DMS53 treated with DMSO at 0.1 percent for 48 hours (cell line): ENCODE results near the gene SIRT7.
"Not testable (repeated sequence)": the region's sequence is repeated elsewhere in the genome, so short reads cannot be mapped to it uniquely, and the experiment has no call there.

Experiments
- DNase-seq: peaks from one replicate; lab custom pipeline; 2025; ENCODE audit not compliant: unreplicated experiment; lab: John Stamatoyannopoulos, UW

Gene SIRT7

DNA sequence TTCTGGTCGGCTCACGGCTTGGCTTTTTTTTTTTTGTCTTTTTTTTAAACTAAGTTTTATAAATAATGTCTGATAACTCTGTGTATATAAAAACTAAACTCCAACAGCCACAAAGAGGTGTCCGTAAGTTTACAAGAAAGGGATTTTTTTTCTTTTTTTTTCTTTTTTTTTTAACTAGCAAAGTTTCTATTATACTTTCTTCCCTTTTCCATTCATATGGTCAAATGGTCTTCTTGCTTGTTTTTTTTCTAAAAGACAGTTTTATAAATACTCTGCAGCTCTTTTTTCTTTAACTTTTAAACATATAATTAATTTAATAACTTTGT lies 3.5 kb upstream of the SIRT7 start:
- no peak for DNase-seq

DNA sequence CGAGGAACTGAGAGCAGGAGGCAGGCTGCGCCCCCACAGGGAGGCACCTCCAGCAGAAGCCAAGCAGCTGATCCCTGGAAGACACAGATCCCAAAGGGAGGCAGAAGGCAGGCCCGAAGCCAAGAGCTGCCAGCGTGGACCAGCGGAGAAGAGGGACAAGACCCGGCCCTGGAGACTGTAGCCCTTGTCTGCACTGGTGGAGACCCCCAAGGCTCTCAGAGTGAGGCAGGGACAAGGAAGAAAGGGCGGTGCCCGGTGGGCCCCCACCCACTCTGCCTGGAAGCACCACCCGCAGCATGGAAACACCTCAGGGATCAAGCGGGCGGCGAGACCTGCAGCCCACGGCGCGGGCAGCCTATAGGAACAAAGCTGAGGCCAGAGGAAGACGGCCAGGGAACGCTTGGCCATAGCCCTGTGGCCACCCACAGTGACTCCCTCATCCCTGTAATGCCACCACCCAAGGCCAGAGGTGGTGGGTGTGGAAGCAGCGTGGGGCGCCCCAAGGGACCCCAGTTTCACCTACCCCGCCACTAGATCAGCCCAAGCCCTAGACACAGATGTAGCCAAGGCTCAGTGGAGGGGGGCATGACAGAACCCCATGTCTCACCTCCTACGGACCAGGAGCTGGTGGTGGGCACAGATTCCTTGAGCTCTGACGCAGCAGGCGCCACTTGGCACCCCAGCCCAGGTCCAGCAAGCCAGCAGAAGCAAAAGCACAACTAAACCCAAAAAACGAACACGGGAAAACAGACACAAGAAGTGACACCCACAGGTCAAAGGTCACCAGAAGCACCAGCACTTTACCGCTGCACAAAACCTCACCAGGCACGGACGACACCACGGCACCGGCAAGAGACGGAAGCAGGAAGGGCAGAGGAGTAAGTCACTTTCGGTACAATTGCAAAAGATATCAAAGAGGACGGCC lies 2.9 kb upstream of the SIRT7 start:
- no peak for DNase-seq

DNA sequence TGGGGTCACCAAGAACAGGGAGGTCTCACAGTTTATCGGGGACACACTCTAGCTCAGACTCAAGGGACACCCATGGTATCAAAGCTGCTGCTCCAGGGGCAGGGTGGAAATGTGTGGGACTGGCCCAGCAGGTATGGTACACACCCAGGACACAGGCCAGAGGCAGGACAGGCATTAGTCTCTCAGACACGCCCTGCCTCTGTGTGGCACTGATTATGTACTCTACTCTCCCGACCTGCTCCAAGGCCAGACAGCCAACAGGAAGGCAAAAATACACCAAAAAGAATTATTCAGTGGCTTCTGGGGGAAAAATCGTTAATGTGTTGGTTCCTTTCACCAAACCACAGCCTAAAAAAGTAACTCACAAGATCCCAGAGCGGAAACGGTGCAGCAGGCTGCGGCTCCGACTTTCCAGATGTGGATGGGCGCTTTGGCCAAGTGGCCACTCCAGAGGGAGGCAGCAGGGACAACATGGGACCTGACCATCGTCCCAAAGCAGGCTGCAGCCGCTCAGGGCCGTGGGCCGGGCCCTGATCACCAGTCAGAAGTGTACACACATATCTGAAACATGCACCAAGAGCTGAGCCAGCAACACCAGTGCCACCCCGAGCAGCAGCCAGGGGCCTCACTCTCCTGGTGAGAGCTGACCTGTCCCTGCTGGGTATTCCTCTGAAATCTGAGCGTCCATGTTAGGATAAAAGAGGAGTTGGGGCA lies 1.0 kb upstream of the SIRT7 start:
- no peak for DNase-seq

DNA sequence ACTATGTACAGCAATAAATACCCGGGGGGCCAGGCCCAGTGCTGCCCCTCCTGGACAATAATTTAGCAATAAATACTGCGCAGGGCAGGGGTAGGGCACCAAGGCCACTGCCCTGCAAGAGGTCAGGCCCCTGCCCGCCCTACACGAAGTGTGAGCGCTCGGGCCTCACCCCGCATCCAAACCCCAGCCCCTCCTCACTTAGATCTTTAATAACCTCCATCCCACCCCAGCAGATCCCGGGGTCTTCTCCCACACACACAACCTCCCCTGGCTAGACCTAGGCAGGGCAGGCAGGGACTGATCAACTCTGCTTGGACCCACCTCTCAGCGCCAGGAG lies 325 bp upstream of the SIRT7 start:
- not testable (repeated sequence) for DNase-seq

DNA sequence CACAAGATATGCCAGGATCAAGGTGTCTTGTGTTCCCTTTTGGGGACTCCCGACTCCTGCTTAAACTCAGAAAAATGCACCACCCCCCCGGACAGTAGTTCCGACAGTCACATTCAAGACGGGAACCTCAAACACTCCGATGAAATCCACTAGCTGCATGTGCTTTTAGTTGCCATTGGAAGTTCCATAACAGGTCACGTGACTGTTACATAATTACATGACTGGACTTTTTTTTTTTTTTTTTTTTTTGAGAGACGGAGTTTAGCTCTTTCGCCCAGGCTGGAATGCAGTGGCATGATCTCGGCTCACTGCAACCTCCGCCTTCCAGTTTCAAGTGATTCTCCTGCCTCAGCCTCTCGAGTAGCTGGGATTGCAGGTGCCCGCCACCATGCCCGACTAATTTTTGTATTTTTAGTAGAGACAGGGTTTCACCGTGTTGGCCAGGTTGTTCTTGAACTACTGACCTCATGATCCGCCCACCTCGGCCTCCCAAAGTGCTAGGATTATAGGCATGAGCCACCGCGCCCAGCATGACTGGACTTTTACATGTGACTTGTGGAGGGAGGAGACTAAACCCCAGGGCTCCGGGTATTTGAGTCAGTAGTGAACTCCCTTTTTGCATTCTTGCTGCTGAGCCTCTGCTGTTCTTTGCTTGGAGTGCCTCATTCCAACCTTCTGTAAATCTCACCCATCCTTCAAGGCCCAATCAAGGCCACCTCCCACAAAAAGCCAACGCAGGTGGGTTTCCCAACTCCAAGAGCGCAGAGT lies 1.6 kb downstream of the SIRT7 start:
- no peak for DNase-seq

- DNase-seq: no peak
Measured at GRCh38 chr17:81915331-81915730, 2.6 kb downstream of the SIRT7 start.

- DNase-seq: no peak
Measured at GRCh38 chr17:81914103-81914850, 3.7 kb downstream of the SIRT7 start.

DNA sequence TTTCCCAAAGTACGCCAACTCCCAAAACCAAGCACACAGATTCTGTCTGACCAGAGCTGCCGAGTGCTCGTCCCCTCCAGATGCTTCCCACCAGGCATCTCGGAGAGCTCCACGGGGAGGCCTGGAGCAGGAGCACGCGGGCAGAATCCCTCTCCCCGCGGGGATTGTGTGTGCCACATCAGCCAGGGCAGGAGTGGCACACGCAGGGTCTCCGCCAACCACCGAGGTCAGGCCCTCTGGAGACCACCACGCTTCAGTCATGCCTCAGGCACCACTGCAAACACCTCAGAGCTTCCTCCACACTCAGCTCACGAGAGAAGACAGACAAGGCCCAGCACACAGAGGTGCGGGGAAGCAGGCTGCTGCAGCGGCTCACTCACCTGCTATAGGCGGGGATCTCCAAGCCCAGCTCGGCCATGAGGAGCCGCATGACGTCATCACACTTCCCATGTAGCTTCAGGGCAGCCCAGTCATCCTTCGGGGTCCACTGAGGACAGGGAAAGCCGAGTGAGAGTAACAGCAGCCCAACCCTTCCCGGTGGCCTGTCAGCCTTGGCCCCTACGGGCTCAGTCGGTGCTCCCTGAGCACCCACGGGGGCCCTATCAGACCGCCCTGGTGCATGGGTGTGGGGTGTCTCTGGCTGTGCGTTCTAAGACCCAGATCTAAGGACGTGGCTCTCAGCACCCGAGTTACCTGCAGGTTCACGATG lies 4.4 kb downstream of the SIRT7 start:
- no peak for DNase-seq

GRCh38 chr17:81912441-81913309 lies 5.3 kb downstream of the SIRT7 start:
- DNase-seq: no peak

DNA sequence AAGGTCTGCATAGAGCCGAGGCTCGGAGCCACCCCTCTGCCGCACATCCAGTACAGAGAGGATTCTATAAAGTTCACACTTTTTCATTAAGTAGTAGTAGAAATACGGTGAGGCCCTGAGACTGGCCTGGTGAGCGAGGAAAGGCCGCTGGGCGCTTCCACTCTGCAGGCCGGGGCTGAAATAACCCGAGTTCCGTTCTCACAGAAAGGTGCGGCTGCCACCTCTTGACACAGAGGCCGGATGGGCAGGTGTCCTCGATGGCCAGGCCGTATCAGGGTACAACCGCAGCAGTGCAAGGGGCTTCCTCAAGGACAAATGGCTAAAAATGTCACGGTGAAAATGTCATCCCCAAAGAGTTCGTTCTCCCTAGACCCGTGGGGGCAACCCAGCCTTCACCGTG lies 6.0 kb downstream of the SIRT7 start:
- DNase-seq: no peak

- peak; percentile 85 for DNase-seq
Measured at GRCh38 chr17:81911277-81911961, 6.6 kb downstream of the SIRT7 start, which contains the start of gene PCYT2. PCYT2 (minus strand) TSS chr17:81911399; CDS start chr17:81911355, 44 bp downstream.

GRCh38 chr17:81910840-81911276 lies 7.1 kb downstream of the SIRT7 start:
- no peak for DNase-seq

DNA sequence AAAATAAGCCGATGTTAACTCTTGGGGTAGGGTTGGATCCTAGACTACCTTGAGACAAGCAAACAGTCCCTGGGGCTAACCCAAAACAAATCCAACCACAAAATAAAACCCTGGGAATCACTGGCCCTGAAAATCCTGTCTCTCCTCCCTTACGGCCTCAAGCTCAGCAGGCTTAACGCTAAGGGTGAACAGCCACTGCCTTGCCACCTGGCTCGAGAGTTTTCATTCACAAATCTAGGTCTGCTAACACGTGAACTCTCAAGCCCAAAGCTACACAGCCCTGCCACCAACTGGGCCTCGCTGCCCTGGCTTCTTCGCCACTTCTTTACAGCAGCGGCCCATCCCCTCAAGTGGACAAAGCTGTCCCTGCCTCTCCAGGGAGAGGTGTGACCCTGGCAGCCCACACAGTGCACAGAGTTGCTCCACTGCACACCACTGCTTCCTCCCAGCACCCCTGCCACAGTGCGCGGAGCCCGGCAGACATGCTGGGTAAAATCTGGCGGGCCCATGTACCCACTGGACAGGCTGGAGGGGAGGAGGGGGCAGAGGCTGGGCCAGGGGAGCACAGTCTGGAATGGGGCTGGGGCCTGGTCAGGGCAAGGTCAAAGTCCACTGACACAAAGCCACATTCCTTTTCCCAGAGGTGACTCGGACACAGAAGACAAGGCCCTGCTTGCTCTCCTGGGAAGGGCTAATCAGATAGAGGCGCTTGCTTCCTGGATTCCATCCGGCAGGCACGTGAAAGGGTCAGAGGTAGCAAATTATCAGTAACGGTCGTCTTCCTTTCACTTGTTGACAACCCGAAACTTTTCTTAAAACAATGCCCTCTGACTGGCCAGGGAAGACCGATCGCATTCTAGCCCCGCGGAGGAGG lies 7.8 kb downstream of the SIRT7 start:
- DNase-seq: no peak

- no peak for DNase-seq
Measured at GRCh38 chr17:81909231-81909630, 8.7 kb downstream of the SIRT7 start.

DNA sequence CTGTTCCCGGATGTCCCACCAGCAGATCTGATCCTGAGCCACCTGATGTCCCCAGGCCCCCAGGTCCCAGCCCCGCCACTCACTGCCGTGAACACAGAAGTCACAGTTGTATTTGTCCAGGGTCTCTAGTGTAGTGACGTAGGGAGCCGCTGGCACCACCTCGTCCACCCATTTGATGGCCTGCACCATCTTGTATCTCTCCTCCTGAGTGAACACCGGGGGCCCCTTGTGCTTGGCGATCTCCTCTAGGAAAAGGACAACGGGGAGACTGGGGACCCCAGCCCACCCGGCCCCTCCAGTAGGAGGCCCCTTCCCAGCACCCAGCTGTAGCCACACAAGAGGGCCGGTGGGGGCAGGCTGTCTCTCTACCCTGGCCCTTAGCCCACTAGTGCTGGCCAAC lies 9.2 kb downstream of the SIRT7 start:
- no peak for DNase-seq

GRCh38 chr17:81907219-81908145 lies 10.5 kb downstream of the SIRT7 start:
- DNase-seq: no peak
